Skeletal muscle cell (primary cell): ENCODE results near the gene LZTS2.

Experiments used
- DNase-seq: peaks from one replicate; pipeline ENCODE4 v3.0.0-alpha.2; 2010; ENCODE audit warnings: low read depth
- H3K4me3 ChIP-seq: 2 replicates; pipeline ENCODE4 v1.5.1; 2011; ENCODE audit warnings: low read depth, mild to moderate bottlenecking, control low read depth, low read length, moderate library complexity

The LZTS2 gene

DNA sequence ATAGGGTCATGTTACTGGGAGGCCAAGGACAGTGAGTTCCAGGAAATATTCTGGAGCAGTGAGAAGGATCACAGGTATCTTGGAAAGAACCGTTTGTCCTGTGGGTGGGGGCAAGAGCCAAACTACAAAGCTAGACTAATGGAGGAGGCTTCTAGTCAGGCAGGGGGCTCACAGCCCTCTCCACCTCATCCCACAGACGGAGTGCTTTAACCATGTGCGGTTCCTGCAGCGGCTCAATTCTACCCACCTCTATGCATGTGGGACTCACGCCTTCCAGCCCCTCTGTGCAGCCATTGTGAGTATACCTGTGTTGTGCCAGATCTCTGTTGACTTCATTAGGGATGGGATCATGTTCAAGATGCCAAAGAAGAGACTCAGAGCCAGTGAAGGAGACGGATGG lies 22.2 kb upstream of the LZTS2 start:
- no peak for DNase-seq
- no peak overlapping the region for H3K4me3 ChIP-seq

DNA sequence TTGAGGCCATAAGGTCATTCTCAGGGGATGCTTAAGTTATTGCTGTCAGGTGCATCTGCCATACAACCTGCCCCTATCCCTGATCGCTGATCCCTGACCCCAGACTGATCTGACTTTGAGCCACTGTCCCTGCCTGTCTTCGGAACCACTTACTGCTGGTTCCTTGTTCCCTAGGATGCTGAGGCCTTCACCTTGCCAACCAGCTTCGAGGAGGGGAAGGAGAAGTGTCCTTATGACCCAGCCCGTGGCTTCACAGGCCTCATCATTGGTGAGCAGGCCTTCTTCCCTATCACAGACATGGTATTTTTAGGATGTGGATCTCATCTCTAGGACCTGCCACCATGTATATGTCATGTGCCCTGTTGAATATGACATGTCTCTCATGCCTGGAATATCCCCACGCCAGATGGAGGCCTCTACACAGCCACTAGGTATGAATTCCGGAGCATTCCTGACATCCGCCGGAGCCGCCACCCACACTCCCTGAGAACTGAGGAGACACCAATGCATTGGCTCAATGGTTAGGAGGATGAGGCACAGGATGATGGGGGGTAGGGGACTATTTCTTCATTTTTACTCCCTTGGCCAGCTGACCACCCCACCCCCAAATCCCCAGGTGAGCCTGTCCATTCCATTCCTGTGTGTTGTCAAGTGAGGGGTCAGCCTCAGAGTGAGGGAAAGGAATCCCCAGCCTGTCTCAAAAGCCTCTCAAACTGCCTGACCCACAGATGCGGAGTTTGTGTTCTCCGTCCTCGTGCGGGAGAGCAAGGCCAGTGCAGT lies 21.3 kb upstream of the LZTS2 start:
- DNase-seq, result no peak
- no peak overlapping the region for H3K4me3 ChIP-seq

DNA sequence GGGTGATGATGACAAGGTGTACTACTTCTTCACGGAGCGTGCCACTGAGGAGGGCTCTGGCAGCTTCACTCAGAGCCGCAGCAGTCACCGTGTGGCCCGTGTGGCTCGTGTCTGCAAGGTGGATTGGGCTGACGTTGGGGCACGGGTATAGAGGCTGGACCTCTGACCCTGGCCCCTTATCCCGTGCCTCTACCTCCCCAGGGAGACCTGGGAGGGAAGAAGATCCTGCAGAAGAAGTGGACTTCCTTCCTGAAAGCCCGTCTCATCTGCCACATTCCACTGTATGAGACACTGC lies 20.8 kb upstream of the LZTS2 start:
- DNase-seq, result no peak
- H3K4me3 ChIP-seq, result no peak overlapping the region

DNA sequence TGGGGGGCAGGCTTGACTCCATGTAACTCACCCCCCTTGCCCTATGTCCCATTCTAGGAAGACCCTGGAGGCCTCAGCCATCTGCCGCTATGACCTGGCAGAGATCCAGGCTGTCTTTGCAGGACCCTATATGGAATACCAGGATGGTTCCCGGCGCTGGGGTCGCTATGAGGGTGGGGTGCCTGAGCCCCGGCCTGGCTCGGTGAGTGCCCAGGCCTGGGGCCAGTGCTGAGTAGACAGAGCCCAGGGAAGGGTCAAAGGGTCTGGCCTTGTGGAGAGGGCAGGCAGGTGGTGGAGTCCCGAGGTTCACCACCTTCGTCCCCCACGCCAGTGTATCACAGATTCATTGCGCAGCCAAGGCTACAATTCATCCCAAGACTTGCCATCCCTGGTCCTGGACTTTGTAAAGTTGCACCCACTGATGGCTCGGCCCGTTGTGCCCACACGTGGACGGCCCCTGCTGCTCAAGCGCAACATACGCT lies 19.8 kb upstream of the LZTS2 start:
- H3K4me3 ChIP-seq, result no peak overlapping the region
- DNase-seq, result no peak

DNA sequence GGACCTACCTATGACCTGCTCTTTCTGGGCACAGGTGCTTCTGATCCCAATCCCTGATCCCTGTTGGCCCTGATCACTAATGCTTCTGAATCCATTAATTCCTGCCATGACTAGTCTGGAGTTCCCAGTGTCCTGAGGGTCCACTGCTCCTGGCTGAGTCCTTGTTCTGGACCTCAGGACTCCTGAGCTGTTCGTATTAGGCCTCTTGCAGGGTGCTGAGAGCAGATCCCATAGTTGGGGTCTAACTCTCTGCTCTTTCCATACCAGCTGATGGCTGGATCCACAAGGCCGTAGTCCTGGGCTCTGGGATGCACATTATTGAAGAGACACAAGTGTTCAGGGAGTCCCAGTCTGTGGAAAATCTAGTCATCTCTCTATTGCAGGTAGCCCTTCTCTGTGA lies 19.3 kb upstream of the LZTS2 start:
- H3K4me3 ChIP-seq, result no peak overlapping the region
- DNase-seq, result no peak

DNA sequence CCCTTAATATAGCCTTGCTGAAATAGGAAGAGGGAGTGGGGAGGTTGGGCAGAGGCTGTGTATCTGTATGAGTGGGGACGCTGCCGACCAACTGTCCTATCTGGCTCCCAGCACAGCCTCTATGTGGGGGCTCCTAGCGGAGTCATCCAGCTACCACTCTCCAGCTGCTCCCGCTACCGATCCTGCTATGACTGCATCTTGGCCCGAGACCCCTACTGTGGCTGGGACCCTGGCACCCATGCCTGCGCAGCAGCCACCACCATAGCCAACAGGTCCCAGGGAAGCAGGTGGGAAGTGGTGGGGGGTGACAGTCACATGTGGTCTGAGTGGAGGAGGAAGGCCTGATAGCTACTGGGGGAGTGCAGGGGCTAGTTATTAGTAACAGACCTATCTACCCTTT lies 18.9 kb upstream of the LZTS2 start:
- DNase-seq, result no peak
- no peak overlapping the region for H3K4me3 ChIP-seq

DNA sequence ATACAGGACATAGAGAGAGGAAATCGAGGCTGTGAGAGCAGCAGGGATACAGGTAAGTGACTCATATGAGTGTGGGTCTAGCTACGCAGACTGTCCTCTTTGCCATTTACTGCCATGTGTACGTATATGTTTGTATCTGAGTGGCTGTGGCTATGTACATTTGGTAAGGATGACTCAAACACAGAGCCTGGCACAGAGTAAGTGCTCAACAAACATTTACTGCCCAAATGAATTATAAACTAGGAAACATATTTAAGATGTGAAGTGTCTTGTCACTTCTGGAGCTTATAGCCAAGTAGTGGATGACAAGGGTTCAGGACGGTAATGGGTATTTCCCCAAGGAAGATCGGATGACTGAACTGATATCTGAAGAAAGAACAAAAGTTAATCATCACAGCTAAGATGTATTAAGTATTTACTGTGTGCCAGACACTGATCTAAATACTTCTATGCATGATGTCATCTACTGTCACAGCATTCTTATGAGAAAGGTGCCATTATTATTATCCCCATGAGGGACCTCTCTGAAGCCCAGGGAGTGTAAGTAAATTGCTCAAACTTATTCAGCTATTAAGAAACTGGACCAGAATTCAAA lies 18.3 kb upstream of the LZTS2 start:
- DNase-seq, result no peak
- no peak overlapping the region for H3K4me3 ChIP-seq

DNA sequence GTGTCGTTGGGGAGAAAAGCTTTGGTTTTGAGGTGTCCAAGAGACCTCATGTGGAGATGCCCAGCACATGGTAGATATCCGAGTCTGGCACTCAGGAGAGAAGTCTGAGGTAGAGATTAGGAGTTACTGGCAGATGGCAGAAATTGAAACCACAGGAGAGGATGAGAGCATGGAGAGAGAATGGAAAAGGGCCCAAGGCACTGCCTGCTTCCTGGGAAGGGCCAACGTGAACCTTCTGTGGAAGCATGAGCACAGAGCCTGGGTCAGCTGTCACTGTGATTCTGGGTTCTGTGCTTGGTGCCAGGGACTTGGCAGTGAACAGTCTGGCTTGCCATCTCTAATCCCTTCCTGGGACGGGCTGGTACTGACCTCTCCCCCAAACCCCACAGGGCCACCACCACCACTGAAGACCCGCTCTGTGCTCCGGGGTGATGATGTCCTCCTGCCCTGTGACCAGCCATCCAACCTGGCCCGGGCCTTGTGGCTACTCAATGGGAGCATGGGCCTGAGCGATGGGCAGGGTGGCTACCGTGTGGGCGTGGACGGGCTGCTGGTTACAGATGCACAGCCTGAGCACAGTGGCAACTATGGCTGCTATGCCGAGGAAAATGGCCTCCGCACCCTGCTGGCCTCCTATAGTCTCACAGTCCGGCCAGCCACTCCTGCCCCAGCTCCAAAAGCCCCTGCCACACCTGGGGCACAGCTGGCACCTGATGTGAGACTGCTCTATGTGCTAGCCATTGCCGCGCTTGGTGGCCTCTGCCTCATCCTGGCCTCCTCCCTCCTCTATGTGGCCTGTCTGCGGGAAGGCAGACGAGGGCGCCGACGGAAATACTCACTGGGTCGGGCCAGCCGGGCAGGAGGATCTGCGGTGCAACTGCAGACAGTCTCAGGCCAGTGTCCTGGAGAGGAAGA lies 16.4 kb upstream of the LZTS2 start:
- no peak for DNase-seq
- no peak overlapping the region for H3K4me3 ChIP-seq

DNA sequence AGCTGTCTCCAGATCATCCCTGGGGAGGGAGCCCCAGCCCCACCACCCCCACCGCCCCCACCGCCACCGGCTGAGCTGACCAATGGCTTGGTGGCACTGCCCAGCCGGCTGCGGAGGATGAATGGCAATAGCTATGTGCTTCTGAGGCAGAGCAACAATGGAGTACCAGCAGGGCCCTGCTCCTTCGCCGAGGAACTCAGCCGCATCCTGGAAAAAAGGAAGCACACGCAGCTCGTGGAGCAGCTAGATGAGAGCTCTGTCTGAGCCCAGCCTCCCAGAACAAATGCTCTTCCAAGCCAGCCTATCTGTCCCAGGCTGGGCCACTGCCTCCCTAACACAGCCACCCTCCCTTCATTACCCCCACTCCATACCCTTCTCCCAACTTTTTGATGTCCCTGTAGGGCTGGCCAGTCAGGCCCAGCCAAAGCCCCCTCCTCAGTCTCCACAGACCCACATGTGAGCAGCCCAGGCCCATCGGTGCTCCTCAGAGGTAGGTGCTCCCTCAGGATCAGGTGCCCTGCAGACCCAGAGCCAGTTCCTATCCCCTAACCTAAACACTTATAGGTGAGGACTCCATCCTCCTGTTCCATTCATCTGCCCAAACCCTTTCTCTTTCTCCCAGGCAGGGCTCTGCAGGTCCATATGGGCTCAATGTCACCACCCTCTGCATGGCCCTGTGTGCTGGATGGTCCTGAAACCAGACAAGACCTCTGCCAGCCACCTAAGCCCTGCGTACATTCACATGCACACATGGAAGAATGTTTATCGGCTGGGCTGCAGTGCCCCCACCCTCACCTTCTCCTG lies 15.5 kb upstream of the LZTS2 start:
- no peak for DNase-seq

DNA sequence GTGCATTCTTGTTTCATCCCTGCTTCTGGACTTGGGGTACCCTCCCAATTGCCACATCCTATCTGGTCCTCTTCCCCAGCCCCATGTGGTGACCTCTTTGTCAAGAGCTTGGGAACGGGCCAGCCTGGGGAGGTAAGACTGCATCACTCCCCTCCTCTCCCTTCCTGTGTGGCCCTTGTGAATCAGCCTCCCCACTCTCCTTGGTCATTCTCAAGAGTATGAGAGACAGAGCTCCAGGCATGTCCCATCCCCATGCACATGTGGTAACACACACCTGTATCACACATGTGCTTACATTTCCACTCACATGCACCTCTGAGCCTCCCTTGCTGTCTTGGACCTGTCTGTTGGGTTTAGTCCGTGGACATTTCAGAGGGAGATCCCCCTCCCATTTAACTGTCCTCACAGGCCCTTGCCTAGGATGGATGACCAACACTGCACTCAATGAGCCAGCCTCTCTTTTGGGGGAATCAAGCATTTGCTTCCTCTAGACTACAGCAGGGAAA lies 14.9 kb upstream of the LZTS2 start:
- DNase-seq, result no peak
- H3K4me3 ChIP-seq, result no peak overlapping the region

More for the DNA sequence above, 15.5 kb upstream of the LZTS2 start:
- no peak overlapping the region for H3K4me3 ChIP-seq

DNA sequence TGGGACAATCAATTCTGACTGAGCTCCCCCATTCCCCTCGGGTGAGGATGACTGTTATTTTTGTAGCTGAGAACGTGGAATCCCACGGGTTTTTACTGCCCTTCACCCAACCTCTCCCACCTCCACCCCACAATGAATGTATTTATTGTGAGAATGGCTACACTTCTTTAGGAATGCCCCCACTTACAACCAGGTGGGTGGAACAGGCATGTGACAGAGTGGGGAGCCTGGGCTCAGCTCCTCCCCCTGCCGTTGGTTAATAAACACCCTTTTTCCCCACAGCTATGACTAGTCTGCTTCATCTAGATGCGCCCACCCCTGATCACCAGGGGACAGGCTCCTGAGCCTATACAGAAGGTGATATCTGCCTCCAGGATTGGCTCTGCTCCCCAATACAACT lies 14.3 kb upstream of the LZTS2 start:
- no peak overlapping the region for H3K4me3 ChIP-seq
- no peak for DNase-seq

DNA sequence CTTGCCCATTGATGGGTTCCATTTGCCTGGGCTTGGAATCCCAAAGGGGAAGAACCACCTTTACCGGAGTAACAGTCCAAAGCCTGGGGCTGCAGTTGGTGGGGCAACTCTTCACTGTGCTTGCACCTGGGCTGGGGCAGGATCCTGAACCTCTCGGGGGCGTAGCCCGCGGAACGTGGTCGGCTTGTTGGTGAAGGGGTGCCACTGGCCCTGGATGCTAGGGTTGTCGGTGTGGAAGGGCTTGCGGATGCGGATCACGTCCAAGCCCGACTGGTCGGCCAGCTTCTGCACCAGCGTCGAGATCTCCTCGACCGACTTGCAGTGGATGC lies 13.0 kb upstream of the LZTS2 start:
- peak overlapping the region; percentile 95 for H3K4me3 ChIP-seq
- DNase-seq, result no peak

DNA sequence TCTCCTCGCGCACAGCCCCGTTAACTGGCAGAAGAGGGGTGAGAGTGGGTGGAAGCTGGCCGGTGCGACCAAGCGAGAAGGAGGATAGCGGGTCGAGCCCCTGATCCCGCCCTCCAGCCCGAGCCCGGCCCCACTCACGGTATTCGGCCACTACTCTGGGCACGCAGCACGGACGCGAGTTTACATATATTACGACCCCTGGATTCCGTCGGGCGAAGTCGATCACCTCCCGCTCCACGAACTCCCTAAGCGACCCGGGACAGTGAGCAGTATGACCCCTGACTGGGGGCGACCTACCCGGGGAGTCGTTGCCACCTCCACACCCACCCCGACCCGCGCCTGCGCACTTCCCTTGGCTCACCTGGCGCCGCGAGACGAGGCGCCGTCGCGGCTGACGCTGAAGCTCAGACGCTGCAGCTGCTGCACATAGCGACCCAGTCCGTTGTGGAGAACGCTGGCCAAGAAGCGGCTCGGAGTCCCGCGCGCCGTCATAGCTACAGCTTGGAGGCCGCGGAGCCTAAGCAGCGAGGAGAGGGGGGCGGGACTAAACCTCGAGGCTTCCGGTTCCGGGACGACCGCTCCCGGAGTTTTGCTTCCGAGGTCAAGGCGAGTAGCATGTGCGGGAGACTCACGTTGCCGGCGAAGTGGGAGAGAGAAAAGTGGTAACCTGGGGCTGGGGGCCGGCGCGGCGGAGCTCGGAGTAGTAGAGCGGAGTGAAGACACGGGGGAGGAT lies 12.5 kb upstream of the LZTS2 start, which contains the start of the genes MRPL43 and TWNK:
Gene MRPL43 (minus strand): TSS at position 546 of the 733 bp plus-strand sequence. CDS start 54 bp downstream, at position 492.
Gene TWNK (plus strand): TSS at position 592 of the 733 bp plus-strand sequence. CDS start 668 bp downstream, outside the sequence.
- peak within 1 kb of the TSS; percentile 95 for H3K4me3 ChIP-seq
- no peak for DNase-seq

DNA sequence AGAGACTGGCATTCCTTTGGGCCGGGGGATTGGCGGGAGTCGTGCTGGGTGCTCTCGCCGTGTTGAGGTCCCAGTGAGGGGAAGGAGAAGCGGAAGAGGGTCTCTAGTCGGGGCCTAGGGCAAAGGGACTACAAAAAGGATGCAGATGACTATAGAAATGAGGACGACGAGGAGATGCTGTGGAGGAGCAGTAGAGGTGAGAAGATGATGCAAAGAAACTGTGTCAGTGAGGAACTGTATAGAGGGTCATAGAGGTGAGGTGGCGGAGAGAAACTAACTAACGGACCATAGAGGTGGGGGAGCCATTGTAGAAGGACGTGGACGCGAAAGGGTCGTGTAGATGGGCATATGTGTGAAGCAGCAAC lies 11.9 kb upstream of the LZTS2 start:
- no peak for DNase-seq
- peak overlapping the region; percentile 95 for H3K4me3 ChIP-seq

DNA sequence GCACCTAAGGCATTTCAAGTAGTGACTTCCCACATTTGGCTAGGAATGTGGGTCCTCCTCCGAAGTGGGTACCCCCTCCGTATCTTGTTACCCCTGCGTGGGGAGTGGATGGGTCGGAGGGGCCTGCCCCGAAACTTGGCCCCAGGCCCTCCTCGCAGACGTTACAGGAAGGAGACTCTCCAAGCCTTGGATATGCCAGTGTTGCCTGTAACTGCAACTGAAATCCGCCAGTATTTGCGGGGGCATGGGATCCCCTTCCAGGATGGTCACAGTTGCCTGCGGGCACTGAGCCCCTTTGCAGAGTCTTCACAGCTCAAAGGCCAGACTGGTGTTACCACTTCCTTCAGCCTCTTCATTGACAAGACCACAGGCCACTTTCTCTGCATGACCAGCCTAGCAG lies 11.4 kb upstream of the LZTS2 start:
- DNase-seq, result no peak

DNA sequence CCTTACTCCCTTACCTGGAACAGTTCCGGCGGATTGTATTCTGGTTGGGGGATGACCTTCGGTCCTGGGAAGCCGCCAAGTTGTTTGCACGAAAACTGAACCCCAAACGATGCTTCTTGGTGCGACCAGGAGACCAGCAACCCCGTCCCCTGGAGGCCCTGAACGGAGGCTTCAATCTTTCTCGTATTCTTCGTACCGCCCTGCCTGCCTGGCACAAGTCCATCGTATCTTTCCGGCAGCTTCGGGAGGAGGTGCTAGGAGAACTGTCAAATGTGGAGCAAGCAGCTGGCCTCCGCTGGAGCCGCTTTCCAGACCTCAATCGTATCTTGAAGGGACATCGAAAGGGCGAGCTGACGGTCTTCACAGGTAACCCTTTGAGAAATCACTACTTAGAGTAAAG lies 10.5 kb upstream of the LZTS2 start:
- no peak overlapping the region for H3K4me3 ChIP-seq
- no peak for DNase-seq

More for the DNA sequence above, 11.4 kb upstream of the LZTS2 start:
- H3K4me3 ChIP-seq, result peak overlapping the region; percentile 95

DNA sequence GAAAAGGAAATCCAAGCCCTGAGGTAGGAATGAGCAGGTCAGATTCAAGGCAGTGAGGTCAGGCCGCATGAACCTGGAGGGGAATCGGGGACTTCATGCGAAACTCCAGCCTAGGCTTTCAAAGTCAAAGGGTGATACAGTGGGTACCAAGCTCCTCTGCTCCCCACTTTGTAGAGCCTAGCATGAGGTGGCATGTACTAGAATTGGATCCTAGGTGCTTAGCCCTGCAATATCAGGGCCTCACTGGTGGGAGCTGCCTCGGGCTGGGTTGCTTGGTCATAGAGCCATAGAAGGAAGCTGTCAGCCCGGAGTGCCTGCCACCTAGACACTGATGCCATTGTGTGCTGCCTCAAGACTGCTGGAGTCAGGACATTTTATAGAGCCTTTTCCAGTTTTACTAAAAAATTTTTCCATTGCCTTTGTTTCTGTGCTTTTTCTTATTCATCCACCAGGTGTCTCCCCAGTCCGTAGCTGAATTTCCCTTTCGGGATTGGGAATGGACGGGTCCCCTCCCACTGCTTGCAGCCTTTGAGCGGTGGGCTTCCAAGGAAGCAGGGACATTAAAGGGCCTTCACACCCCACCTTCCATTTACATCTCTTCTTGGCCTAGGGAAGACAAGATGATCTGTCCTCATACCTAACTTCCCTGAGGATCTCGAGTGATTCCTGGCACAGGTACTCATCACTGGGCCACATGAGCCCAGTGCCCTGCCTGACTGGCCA lies 5.5 kb upstream of the LZTS2 start:
- DNase-seq, result no peak

DNA sequence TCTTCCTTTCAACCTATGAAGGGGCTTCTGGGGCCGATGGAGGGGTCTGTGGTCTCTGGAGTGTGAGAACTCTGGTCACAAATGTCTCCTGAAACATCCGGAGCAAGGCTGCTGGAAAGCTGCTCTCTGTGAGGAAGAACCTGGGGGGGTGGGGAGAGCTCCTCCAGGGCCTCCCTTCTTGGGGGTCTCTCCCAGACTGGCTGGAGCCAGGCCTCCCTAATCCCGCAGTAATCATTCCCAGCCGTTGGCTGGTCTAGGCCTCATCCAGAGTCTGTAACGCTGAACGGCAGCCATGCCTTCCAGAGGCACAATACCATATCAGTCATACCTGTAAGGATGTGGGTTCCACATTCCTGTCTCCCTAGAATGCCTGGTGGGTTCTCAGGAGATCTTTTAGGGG lies 4.4 kb upstream of the LZTS2 start:
- DNase-seq, result no peak
- no peak overlapping the region for H3K4me3 ChIP-seq

More for the DNA sequence above, 5.5 kb upstream of the LZTS2 start:
- H3K4me3 ChIP-seq, result no peak overlapping the region
